ENCODE data around the gene C1QL3. TPM values are rescaled to one million over a fixed set of nuclear protein-coding genes. Genes with fewer than 3 reads are reported as not detected.

The C1QL3 gene
- total RNA-seq, 1 donor from 2014 or later = 0.28 TPM

DNA sequence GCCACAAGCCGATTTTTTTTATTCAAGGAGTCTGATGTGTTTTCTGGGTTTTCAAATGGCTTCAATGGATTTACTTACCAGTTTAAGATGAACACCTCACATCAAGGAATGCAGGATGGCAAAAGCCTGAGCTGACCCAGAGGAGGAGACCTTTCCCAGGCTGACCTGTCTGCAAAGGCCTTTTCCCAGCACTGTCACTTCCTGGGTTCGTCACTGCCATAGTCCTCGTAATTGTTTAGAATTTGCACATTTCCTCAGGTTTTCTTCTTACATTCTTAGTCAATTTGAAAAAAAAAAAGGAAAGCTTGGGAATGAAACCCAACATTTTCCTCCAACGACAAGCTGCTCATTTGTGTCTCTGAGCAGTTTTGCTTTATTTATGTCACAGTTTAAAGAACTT, 42.9 kb downstream of the C1QL3 start:
- Mint-ChIP-seq H3K36me3 (no peaks in the 10 kb centered on the region), H3K4me1 (peaks cover 3% of the 10 kb centered on the region), H3K27ac (no peak overlapping the region), H3K9me3 (no peaks in the 10 kb centered on the region), H3K4me3 (no peak overlapping the region), H3K27me3 (ENCODE audit: insufficient read depth, low read depth) (no peaks in the 10 kb centered on the region)
- Histone ChIP-seq H3K79me2 (ENCODE audit: low read depth) (no peaks in the 10 kb centered on the region), H4K20me1 (ENCODE audit: low read depth) (no peaks in the 10 kb centered on the region), H3K4me1 (no peaks in the 10 kb centered on the region), H3K27ac (no peak overlapping the region), H2AFZ (replicated peaks) (no peak overlapping the region), H3K9ac (no peak overlapping the region), H3K4me3 (no peak overlapping the region), H3F3A (ENCODE audit: low read depth) (no peaks in the 10 kb centered on the region), H3K4me2 (no peak overlapping the region), H3K27me3 (no peaks in the 10 kb centered on the region), H3K9me3 (ENCODE audit: low read depth) (no peaks in the 10 kb centered on the region), H3K36me3 (no peaks in the 10 kb centered on the region)
- no peak for DNase-seq (ENCODE audit: low spot score)
- TF ChIP-seq EZH2 (IDR thresholded peaks at IDR 0.05) = no peak
- TF ChIP-seq EZH2phosphoT487 (IDR thresholded peaks at IDR 0.05) = no peak
- no peak for TF ChIP-seq CTCF (IDR thresholded peaks at IDR 0.05)

DNA sequence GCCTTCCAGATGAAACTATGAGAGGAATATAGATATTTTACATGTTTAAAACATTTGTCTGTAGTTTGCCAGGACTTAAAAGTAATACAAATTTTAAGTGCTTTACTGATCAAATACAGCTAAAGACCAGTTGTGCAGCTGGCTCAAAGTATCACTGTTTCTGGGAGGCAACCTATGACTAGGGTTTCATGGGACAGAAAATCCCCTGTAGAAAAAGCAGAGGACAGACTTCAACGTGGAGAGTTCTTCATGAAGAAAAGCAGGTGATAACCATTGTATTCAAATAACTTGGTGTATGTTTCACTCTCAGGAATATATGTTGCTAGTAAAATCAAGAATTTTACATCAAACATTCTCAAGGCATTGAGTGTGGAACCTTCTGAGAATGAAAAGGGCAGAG, 43.9 kb downstream of the C1QL3 start:
- Mint-ChIP-seq H3K4me3 (no peak overlapping the region), H3K36me3 (no peaks in the 10 kb centered on the region), H3K27me3 (ENCODE audit: insufficient read depth, low read depth) (no peaks in the 10 kb centered on the region), H3K9me3 (no peaks in the 10 kb centered on the region), H3K27ac (no peak overlapping the region), H3K4me1 (peaks cover 3% of the 10 kb centered on the region)
- Histone ChIP-seq H3K9ac (no peak overlapping the region), H3K9me3 (ENCODE audit: low read depth) (no peaks in the 10 kb centered on the region), H3K36me3 (no peaks in the 10 kb centered on the region), H3K27me3 (no peaks in the 10 kb centered on the region), H3F3A (ENCODE audit: low read depth) (no peaks in the 10 kb centered on the region), H3K79me2 (ENCODE audit: low read depth) (no peaks in the 10 kb centered on the region), H2AFZ (replicated peaks) (no peak overlapping the region), H3K27ac (no peak overlapping the region), H4K20me1 (ENCODE audit: low read depth) (no peaks in the 10 kb centered on the region), H3K4me2 (no peak overlapping the region), H3K4me3 (no peak overlapping the region), H3K4me1 (no peaks in the 10 kb centered on the region)
- TF ChIP-seq EZH2 (IDR thresholded peaks at IDR 0.05) = no peak
- TF ChIP-seq EZH2phosphoT487 (IDR thresholded peaks at IDR 0.05) = no peak
- no peak for TF ChIP-seq CTCF (IDR thresholded peaks at IDR 0.05)
- no peak for DNase-seq (ENCODE audit: low spot score)

- DNase-seq (ENCODE audit: low spot score) = no peak
- Mint-ChIP-seq H3K4me3 (no peak overlapping the region), H3K27ac (no peak overlapping the region), H3K4me1 (no peaks in the 10 kb centered on the region), H3K27me3 (ENCODE audit: insufficient read depth, low read depth) (no peaks in the 10 kb centered on the region), H3K36me3 (no peaks in the 10 kb centered on the region), H3K9me3 (no peaks in the 10 kb centered on the region)
- H3K79me2 ChIP-seq (ENCODE audit: low read depth) = no peaks in the 10 kb centered on the region
- TF ChIP-seq EZH2 (IDR thresholded peaks at IDR 0.05) (no peak), EZH2phosphoT487 (IDR thresholded peaks at IDR 0.05) (no peak)
- H3K27me3 ChIP-seq = no peaks in the 10 kb centered on the region
- H3K4me1 ChIP-seq = no peaks in the 10 kb centered on the region
- no peaks in the 10 kb centered on the region for H4K20me1 ChIP-seq (ENCODE audit: low read depth)
- H3K9me3 ChIP-seq (ENCODE audit: low read depth) = no peaks in the 10 kb centered on the region
- no peak overlapping the region for H3K4me3 ChIP-seq
- no peak overlapping the region for H2AFZ ChIP-seq (replicated peaks)
- no peaks in the 10 kb centered on the region for H3F3A ChIP-seq (ENCODE audit: low read depth)
- H3K9ac ChIP-seq = no peak overlapping the region
- H3K4me2 ChIP-seq = no peak overlapping the region
- no peak overlapping the region for H3K27ac ChIP-seq
- H3K36me3 ChIP-seq = no peaks in the 10 kb centered on the region
Measured at GRCh38 chr10:16472828-16473227, 48.9 kb downstream of the C1QL3 start.

DNA sequence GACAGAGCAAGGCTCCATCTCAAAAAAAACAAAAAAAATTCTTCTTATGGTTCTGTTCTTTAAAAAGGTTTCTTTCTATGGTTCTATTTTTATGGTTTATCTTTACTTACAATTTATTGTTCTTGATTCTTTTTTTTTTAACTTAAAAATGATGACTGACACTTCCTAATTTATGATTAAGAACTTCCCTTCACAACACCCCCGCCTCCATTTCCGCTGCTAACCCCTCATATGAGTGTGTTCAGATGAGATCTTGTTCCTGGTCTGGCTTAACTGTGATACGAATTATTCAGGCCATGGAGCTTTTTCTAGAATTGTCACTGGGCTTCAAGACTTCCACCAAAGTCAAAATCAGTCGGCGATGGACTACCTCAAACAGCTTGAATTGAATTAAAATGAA, 50.9 kb downstream of the C1QL3 start:
- no peaks in the 10 kb centered on the region for H3K36me3 Mint-ChIP-seq
- no peak for DNase-seq (ENCODE audit: low spot score)
- TF ChIP-seq CTCF (IDR thresholded peaks at IDR 0.05) (no peak), EZH2phosphoT487 (IDR thresholded peaks at IDR 0.05) (no peak), EZH2 (IDR thresholded peaks at IDR 0.05) (no peak)

More for the DNA sequence above, 50.9 kb downstream of the C1QL3 start:
- no peaks in the 10 kb centered on the region for H3K4me1 ChIP-seq
- no peaks in the 10 kb centered on the region for H3K4me1 Mint-ChIP-seq
- H3K36me3 ChIP-seq = no peaks in the 10 kb centered on the region
- no peak overlapping the region for H3K9ac ChIP-seq
- H3K27ac ChIP-seq = no peak overlapping the region
- H4K20me1 ChIP-seq (ENCODE audit: low read depth) = no peaks in the 10 kb centered on the region
- H3K27ac Mint-ChIP-seq = no peak overlapping the region
- H3K79me2 ChIP-seq (ENCODE audit: low read depth) = no peaks in the 10 kb centered on the region
- no peaks in the 10 kb centered on the region for H3K9me3 ChIP-seq (ENCODE audit: low read depth)
- H3F3A ChIP-seq (ENCODE audit: low read depth) = no peaks in the 10 kb centered on the region
- no peaks in the 10 kb centered on the region for H3K27me3 Mint-ChIP-seq (ENCODE audit: insufficient read depth, low read depth)
- H3K4me3 ChIP-seq = no peak overlapping the region
- no peaks in the 10 kb centered on the region for H3K9me3 Mint-ChIP-seq
- no peak overlapping the region for H2AFZ ChIP-seq (replicated peaks)
- no peaks in the 10 kb centered on the region for H3K27me3 ChIP-seq
- no peak overlapping the region for H3K4me3 Mint-ChIP-seq
- no peak overlapping the region for H3K4me2 ChIP-seq
